Endothelial cell (in vitro differentiated cells): Measurements from ENCODE around the gene DMBX1. TPM values are rescaled to one million over a fixed set of nuclear protein-coding genes. Genes with fewer than 3 reads are reported as not detected.

Experiments used
- DNase-seq: peaks from one replicate; pipeline ENCODE4 v3.0.0; 2021; ENCODE audit warnings: low spot score
- H3K27ac Mint-ChIP-seq: one replicate; pipeline ENCODE4 v1.8.0; 2021; ENCODE audit warnings: mixed read lengths, inconsistent platforms; ENCODE audit not compliant: unreplicated experiment
- H3K27me3 Mint-ChIP-seq: one replicate; pipeline ENCODE4 v1.8.0; 2021; ENCODE audit warnings: mild to moderate bottlenecking, moderate library complexity, mixed read lengths, inconsistent platforms; ENCODE audit not compliant: unreplicated experiment
- H3K36me3 Mint-ChIP-seq: one replicate; pipeline ENCODE4 v1.8.0; 2021; ENCODE audit warnings: mild to moderate bottlenecking, low read depth, mixed read lengths, inconsistent platforms; ENCODE audit not compliant: unreplicated experiment
- H3K4me1 Mint-ChIP-seq: one replicate; pipeline ENCODE4 v1.8.0; 2021; ENCODE audit warnings: mild to moderate bottlenecking, mixed read lengths, inconsistent platforms; ENCODE audit not compliant: unreplicated experiment
- H3K4me3 Mint-ChIP-seq: one replicate; pipeline ENCODE4 v1.8.0; 2021; ENCODE audit warnings: mild to moderate bottlenecking, mixed read lengths, inconsistent platforms; ENCODE audit not compliant: unreplicated experiment
- H3K9me3 Mint-ChIP-seq: one replicate; pipeline ENCODE4 v1.8.0; 2021; ENCODE audit warnings: mixed read lengths, inconsistent platforms; ENCODE audit not compliant: unreplicated experiment
- total RNA-seq: library from RNA; stranded (reverse); fragmentation: NEBNext Ultra II Directional; extraction: Animal tissue kit (Norgen Biotek cat#: 25700); gene quantifications from one replicate; pipeline ENCODE4 v1.2.1, GENCODE V29; 2021; ENCODE audit not compliant: unreplicated experiment
- TF ChIP-seq, protein P1 (sequence below): fragments of 200-600 bp; sonication (generic); IDR thresholded peaks from one replicate; pipeline ENCODE4 v1.5.0; 2021; ENCODE audit warnings: antibody characterized with exemption; ENCODE audit not compliant: unreplicated experiment

The DMBX1 gene
- total RNA-seq, 1 donor from 2014 or later: not detected

DNA sequence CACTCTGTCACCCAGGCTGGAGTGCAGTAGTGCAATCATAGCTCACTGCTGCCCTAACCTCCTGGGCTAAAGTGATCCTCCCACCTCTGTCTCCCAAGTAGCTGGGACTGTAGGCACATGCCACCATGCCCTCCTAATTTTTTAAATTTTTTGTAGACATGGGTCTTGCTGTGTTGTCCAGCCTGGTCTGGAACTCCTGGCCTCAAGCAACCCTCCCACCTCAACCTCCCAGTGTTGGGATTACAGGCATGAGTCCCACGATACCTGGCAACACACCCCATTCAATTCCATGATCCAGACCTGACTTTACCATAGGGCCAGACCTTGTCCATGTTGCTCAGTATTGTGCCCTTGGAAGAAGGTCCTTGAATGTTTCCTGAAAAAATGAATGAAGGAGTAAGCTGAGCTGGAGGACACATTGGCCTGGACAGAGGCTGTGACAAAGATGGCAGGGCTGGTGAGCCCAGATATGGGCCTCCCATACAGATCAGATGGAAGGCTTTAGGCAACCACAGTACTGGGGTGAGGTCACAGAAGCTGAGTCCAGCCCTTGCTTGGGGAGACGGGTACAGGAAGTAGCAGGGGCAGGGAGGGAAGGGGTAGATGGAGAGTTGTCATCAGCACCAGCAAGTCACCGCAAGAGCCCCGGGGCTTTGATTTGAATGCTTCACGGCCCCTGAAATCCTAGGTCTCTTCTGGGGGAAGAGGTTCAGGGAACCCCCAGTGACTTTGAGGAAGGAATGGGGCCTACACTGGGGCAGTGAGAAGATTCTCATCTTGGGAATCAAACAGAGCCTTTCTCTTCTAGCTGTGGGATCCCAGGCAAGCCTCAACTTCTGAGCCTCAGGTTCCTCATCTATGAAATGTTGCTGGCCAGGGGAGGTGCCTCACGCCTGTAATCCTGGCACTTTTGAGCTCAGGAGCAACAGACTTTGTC lies 40.1 kb upstream of the DMBX1 start:
- TF ChIP-seq, protein P1, sequence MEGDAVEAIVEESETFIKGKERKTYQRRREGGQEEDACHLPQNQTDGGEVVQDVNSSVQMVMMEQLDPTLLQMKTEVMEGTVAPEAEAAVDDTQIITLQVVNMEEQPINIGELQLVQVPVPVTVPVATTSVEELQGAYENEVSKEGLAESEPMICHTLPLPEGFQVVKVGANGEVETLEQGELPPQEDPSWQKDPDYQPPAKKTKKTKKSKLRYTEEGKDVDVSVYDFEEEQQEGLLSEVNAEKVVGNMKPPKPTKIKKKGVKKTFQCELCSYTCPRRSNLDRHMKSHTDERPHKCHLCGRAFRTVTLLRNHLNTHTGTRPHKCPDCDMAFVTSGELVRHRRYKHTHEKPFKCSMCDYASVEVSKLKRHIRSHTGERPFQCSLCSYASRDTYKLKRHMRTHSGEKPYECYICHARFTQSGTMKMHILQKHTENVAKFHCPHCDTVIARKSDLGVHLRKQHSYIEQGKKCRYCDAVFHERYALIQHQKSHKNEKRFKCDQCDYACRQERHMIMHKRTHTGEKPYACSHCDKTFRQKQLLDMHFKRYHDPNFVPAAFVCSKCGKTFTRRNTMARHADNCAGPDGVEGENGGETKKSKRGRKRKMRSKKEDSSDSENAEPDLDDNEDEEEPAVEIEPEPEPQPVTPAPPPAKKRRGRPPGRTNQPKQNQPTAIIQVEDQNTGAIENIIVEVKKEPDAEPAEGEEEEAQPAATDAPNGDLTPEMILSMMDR: no peak
- H3K27ac Mint-ChIP-seq: no peak overlapping the region
- peaks cover 7% of the 10 kb centered on the region for H3K4me1 Mint-ChIP-seq
- no peak overlapping the region for H3K4me3 Mint-ChIP-seq
- peaks cover 2% of the 10 kb centered on the region for H3K36me3 Mint-ChIP-seq
- no peak for DNase-seq
- no peaks in the 10 kb centered on the region for H3K9me3 Mint-ChIP-seq
- H3K27me3 Mint-ChIP-seq: peaks cover 29% of the 10 kb centered on the region

DNA sequence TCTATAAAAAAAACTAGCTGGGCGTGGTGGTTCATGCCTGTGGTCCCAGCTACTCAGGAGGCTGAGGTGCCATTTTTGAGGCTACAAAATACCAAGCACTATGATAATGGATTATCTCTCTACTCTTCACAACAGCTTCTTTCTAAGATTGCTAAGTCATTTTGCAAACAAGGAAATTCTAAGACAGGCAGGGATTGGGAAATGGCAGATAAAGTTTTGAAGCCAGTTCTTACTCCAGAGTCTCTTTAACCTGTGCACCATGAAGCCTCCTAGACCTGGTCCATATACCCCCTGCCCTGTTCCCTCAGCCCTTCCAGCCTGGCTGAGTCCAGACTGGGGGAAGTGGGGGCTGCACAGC lies 39.5 kb upstream of the DMBX1 start:
- H3K9me3 Mint-ChIP-seq: no peaks in the 10 kb centered on the region
- H3K36me3 Mint-ChIP-seq: peaks cover 8% of the 10 kb centered on the region
- TF ChIP-seq, protein P1: no peak
- H3K4me3 Mint-ChIP-seq: no peak overlapping the region
- no peak overlapping the region for H3K27ac Mint-ChIP-seq
- DNase-seq: no peak
- peaks cover 31% of the 10 kb centered on the region for H3K27me3 Mint-ChIP-seq
- H3K4me1 Mint-ChIP-seq: peaks cover 7% of the 10 kb centered on the region

DNA sequence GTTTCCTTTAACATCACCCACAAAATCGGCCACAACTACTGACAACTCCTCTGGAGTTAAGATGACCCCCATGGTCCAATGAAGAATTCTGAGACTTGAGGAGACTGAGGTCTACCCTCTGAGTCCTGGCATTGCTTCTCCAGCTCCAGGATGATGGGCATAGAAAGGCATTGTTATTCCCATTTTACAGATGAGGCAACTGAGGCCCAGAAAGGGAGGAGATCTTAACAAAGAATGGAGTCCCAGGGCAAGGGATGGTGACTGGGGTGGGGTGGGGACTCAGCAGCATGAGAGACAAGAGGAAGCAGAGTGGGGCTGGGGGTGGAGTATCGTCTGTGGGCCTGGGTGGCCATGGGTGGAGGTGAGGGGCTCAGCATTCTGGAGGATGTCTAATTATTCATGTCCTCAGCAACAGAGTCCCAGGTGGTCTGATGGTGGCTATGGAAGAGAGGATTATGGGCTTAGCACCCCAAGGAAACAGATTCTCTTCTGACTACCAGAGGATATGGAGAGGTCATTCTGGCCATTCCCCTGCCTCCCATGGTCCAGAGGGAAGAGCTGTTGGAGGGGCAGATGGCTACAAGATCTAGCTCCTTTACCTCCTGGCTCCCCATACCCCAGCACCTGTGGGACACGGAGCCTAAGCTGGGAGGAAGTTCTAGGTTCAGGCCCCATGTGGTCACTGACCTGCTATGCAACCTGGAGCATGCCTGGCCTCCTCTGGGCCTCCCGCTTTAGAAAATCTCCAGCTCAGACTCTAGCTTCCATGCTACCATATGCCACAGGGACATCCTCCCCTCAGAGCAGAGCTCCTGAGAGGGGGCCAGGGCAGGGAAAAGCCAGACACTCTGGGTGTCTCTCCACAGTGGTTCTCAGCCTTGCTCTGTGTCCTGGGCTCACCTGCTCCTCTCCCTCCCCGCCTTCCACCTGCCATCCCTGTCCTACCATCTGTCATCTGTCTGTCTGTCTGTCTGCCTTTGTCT lies 37.4 kb upstream of the DMBX1 start:
- no peak overlapping the region for H3K27ac Mint-ChIP-seq
- H3K36me3 Mint-ChIP-seq: peaks cover 8% of the 10 kb centered on the region
- DNase-seq: no peak
- TF ChIP-seq, protein P1: no peak
- H3K4me1 Mint-ChIP-seq: peaks cover 7% of the 10 kb centered on the region
- peaks cover 29% of the 10 kb centered on the region for H3K27me3 Mint-ChIP-seq
- H3K9me3 Mint-ChIP-seq: no peaks in the 10 kb centered on the region
- H3K4me3 Mint-ChIP-seq: no peak overlapping the region

DNA sequence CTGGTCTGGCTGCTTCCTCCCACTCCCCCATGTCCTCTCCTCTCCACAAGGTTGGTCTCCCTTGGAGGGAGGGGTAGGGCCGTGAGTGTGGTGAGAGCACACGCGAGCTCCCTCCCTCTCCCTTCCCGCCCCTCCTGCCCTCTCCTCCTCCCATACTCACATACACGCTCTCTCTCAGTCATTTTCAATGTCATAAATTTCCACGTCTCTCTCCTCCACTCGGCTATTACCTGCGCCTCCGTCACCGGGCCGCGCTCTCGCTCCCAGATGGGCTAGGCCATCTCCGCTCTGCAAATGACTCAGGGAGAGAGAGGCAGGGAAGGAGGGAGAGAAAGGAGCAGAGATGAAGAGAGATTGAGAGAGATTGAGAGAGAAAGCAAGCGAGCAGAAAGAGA lies 36.7 kb upstream of the DMBX1 start:
- Mint-ChIP-seq H3K4me1 (peaks cover 7% of the 10 kb centered on the region), H3K27ac (no peak overlapping the region), H3K27me3 (peaks cover 23% of the 10 kb centered on the region), H3K9me3 (no peaks in the 10 kb centered on the region), H3K4me3 (no peak overlapping the region), H3K36me3 (peaks cover 8% of the 10 kb centered on the region)
- TF ChIP-seq, protein P1: no peak
- no peak for DNase-seq
